Left renal pelvis (tissue), 4 donors: Measurements from ENCODE around the gene DIDO1. TPM values are rescaled to one million over a fixed set of nuclear protein-coding genes. Genes with fewer than 3 reads are reported as not detected.
"Not testable (repeated sequence)": the region's sequence is repeated elsewhere in the genome, so short reads cannot be mapped to it uniquely, and the experiment has no call there.

Source experiments
- DNase-seq, 4 donors: peaks; one replicate each; pipeline ENCODE4 v3.0.0-alpha.2; 2013; ENCODE audit warnings: low read depth in 4 of 4, low spot score in 3 of 4
- polyA plus RNA-seq, 4 donors: library from polyadenylated mRNA; unstranded; fragments of 120-200 nt; gene quantifications; one replicate each; pipeline ENCODE4 v1.2.1, GENCODE V29; 2013; ENCODE audit not compliant: insufficient read length in 4 of 4

The DIDO1 gene
- polyA plus RNA-seq, 4 donors, result 53.4 to 60.9 (median 59.5) TPM

GRCh38 chr20:62933966-62934365, 7.7 kb upstream of the DIDO1 start:
- no peak for DNase-seq

GRCh38 chr20:62931464-62931863, 5.2 kb upstream of the DIDO1 start:
- DNase-seq, result no peak

- no peak for DNase-seq
Measured at GRCh38 chr20:62929051-62929538, 2.8 kb upstream of the DIDO1 start.

- no peak for DNase-seq
Measured at GRCh38 chr20:62928246-62928939, 2.1 kb upstream of the DIDO1 start.

GRCh38 chr20:62927128-62927705, 912 bp upstream of the DIDO1 start:
- no peak for DNase-seq

GRCh38 chr20:62925420-62926228, 681 bp downstream of the DIDO1 start:
- no peak for DNase-seq

- DNase-seq, result no peak
Measured at GRCh38 chr20:62925076-62925419, 1.3 kb downstream of the DIDO1 start.

GRCh38 chr20:62924442-62925075, 1.7 kb downstream of the DIDO1 start:
- DNase-seq, result no peak

- DNase-seq, result no peak
Measured at GRCh38 chr20:62923669-62924441, 2.5 kb downstream of the DIDO1 start.

GRCh38 chr20:62923059-62923668, 3.1 kb downstream of the DIDO1 start:
- not testable (repeated sequence) for DNase-seq

GRCh38 chr20:62922451-62922921, 3.8 kb downstream of the DIDO1 start:
- no peak for DNase-seq

GRCh38 chr20:62921119-62921687, 5.1 kb downstream of the DIDO1 start:
- DNase-seq, result no peak

GRCh38 chr20:62920039-62920645, 6.2 kb downstream of the DIDO1 start:
- DNase-seq, result no peak

GRCh38 chr20:62918831-62919230, 7.5 kb downstream of the DIDO1 start:
- no peak for DNase-seq

- DNase-seq, result no peak
Measured at GRCh38 chr20:62918147-62918546, 8.2 kb downstream of the DIDO1 start.

GRCh38 chr20:62917720-62918119, 8.6 kb downstream of the DIDO1 start:
- no peak for DNase-seq

- DNase-seq, result no peak
Measured at GRCh38 chr20:62916703-62917476, 9.4 kb downstream of the DIDO1 start.

GRCh38 chr20:62914970-62915457, 11.3 kb downstream of the DIDO1 start:
- no peak for DNase-seq
